IPS-20b (cell line): ENCODE measurements around the gene PRDM7.
A peak's percentile ranks its signal among the peaks of the same experiment; 100 is the strongest.
"Not testable (repeated sequence)": the region's sequence is repeated elsewhere in the genome, so short reads cannot be mapped to it uniquely, and the experiment has no call there.

Experiments
- H3K27ac ChIP-seq: one replicate; pipeline ENCODE4 v1.5.1; 2013; ENCODE audit warnings: low read length
- H3K27me3 ChIP-seq: 2 replicates; pipeline ENCODE4 v1.6.1; 2013; ENCODE audit warnings: mild to moderate bottlenecking, low read length, inconsistent platforms; ENCODE audit not compliant: insufficient read depth
- H3K36me3 ChIP-seq: 2 replicates; pipeline ENCODE4 v1.6.1; 2013; ENCODE audit warnings: low read depth, mild to moderate bottlenecking, inconsistent platforms, low read length, moderate library complexity; ENCODE audit not compliant: insufficient read depth
- H3K4me1 ChIP-seq: 2 replicates; pipeline ENCODE4 v1.6.1; 2013; ENCODE audit warnings: mild to moderate bottlenecking, control low read depth, inconsistent platforms, low read length, moderate library complexity; ENCODE audit not compliant: insufficient read depth
- H3K4me3 ChIP-seq: 2 replicates; pipeline ENCODE4 v1.5.1; 2013; ENCODE audit warnings: mild to moderate bottlenecking, low read length, inconsistent platforms
- H3K9ac ChIP-seq: 2 replicates; pipeline ENCODE4 v1.6.1; 2013; ENCODE audit warnings: low read depth, mild to moderate bottlenecking, inconsistent platforms, low read length, moderate library complexity
- H3K9me3 ChIP-seq: 2 replicates; pipeline ENCODE4 v1.6.1; 2013; ENCODE audit warnings: mild to moderate bottlenecking, low read depth, low read length, inconsistent platforms; ENCODE audit not compliant: insufficient read depth

PRDM7 gene

DNA sequence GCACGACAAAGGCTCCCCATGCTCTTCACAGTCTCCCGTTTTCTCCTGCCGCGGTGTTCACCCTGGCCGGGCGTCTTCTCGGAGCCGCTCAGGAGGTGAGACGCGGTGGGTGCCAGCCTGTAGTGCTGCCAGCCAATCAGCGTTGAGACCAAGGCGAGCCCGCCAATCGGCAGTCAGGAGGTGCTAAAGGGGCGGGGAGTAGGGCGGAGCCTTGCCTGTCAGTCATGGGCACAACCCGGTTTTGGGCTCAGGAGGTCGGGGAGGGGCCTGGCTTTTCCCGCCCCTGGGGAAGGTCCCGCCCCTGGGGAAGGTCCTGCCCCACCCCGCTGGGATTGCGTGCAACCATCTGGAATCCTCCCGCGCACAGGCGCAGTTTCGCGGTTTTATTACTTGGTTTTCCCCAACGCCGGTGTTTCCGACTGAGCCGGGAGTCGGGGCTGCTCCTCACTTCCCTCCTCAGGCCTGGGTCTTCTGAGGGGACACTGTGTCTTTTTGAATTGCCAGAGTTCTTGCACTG is at the start of gene PRDM7:
Gene PRDM7, minus strand, starts transcription at position 92 of the 517 bp plus-strand sequence. CDS start 1,421 bp downstream, outside the sequence.
- H3K27me3 ChIP-seq = peaks cover 40% of the 10 kb centered on the region
- peak within 1 kb of the TSS; percentile 82; the same call in 1 of the 2 replicates for H3K9ac ChIP-seq
- peak within 1 kb of the TSS; percentile 72 for H3K4me3 ChIP-seq
- H3K27ac ChIP-seq = no peak within 1 kb of the TSS
- H3K4me1 ChIP-seq = no peaks in the 10 kb centered on the region; the same call in 1 of the 2 replicates
- H3K9me3 ChIP-seq = no peaks in the 10 kb centered on the region
- H3K36me3 ChIP-seq = no peaks in the 10 kb centered on the region

DNA sequence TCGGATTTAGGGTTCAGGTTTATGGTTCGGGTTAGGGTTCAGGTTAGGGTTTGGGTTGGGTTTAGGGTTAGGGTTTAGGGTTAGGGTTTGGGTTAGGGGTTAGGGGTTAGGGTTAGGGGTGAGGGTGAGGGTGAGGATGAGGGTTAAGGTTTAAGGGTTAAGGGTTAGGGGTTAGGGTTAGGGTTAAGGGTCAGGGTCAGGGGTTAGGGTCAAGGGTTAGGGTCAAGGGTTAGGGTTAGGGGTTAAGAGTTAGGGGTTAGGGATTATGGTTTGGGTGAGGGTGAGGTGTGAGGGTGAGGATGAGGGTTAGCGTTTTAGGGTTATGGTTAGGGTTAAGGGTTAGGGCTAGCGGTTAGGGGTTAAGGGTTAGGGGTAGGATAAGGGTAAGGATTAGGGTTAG is 44.7 kb upstream of the PRDM7 start:
- H3K9ac ChIP-seq, H3K36me3 ChIP-seq, H3K4me1 ChIP-seq, H3K4me3 ChIP-seq, H3K9me3 ChIP-seq, H3K27ac ChIP-seq, H3K27me3 ChIP-seq: not testable (repeated sequence)

GRCh38 chr16:90107617-90108016 is 30.5 kb upstream of the PRDM7 start:
- not testable (repeated sequence) for H3K4me1 ChIP-seq, H3K36me3 ChIP-seq, H3K27me3 ChIP-seq, H3K9me3 ChIP-seq, H3K9ac ChIP-seq, H3K27ac ChIP-seq, H3K4me3 ChIP-seq

DNA sequence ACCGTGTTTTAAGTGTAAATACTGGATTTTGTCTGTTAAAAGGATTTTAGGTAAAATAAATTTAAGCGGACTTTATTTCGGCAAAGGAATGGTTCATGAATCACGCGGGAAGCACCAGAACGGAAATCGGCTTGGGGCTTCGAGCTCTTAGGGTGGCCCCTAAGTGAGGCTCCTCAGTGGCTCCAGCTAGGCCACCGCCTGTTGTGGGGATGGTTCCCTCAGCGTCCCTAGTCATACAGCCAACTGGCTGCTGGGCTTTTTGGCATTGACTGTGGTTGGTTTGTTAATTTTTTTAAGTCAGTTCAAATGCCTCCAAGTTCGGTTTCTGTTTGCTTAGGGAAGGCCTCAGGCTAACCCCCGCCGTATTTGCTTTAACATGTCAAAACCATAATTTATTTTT is 29.9 kb upstream of the PRDM7 start:
- H3K9ac ChIP-seq, H3K36me3 ChIP-seq, H3K27me3 ChIP-seq, H3K4me1 ChIP-seq, H3K9me3 ChIP-seq, H3K4me3 ChIP-seq, H3K27ac ChIP-seq: not testable (repeated sequence)

DNA sequence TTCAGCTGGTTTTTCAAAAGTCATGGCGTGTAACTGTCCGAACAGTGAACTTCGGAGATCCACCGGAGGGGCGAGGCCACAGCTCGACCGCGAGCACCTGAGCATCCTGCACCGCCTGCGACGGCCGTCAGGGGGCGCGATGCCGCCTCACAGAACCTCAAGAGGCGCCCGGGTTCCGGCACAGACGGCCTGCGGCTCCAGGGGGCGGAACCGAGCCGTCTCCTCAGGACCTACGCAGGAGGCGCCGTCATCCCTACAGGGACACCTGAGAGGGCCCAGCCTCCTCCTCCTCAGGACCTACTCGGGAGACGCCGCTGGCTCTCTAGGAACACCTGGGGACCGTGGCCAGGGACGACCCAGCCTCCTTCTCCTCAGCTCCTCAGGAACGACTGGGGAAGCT is 29.1 kb upstream of the PRDM7 start:
- not testable (repeated sequence) for H3K27ac ChIP-seq, H3K9ac ChIP-seq
- H3K4me3 ChIP-seq = peak overlapping the region; percentile 57; the same call in 1 of the 2 replicates

DNA sequence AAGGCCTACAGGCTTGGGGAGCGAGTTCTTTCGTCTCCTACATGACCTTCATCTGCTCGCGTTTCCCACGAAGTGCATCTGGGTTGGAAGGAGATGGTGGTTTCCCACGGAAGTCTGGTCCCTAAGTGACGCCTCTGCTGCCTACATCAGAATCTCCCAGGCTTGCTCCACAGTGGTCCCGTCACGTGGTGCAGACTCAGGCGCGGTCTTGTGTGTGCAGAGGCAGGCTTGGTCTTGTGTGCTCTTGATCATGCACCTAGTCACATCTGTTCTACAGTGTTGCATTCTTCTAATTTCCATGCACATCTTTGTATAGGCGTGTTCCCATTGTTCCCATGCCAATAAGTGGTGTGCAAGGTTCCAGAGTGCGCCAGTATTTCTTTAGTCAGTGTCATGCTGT is 27.6 kb upstream of the PRDM7 start:
- not testable (repeated sequence) for H3K27ac ChIP-seq, H3K9ac ChIP-seq, H3K9me3 ChIP-seq

More for the DNA sequence above, 29.1 kb upstream of the PRDM7 start:
- H3K36me3 ChIP-seq, H3K9me3 ChIP-seq, H3K4me1 ChIP-seq, H3K27me3 ChIP-seq: not testable (repeated sequence)

DNA sequence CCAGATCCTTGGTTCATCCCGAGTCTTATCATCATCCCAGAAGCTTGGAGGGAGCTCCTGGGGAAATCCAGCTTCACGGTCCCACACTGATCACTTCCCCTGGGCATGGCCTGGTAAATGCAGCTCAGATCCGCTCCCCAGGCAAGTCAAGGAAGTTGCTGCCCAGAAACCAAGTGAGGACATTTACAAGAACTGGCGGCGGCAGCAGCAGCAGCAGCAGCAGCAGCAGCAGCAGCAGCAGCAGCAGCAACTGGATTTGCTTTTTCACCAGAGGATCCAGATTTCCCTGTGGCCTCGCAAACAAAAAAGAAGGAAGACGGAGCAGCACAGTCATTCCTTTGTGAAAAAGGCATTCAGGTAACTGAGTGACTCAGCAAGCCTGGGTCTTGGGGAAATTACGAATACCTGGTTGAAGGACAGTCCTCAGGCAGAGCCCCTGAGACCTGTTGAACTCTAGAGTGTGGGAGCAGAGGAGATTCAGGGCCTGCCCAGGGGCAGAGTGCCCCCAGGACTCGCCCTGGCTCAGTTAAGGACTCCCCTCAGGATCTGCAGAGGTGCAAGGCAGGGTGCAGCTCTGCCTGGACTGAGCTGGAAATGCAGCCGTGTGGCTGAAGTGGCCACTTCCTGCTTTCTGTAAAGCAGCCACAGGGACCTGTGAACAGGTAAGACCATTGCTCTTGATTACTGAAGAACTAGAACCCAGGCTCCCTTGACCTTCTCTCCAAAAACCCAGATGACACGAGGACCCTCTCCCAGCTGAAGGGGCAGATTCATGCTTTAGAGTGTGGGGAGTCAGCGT is 25.2 kb upstream of the PRDM7 start:
- not testable (repeated sequence) for H3K4me3 ChIP-seq, H3K9me3 ChIP-seq, H3K36me3 ChIP-seq, H3K27ac ChIP-seq, H3K27me3 ChIP-seq, H3K4me1 ChIP-seq, H3K9ac ChIP-seq

More for the DNA sequence above, 27.6 kb upstream of the PRDM7 start:
- H3K27me3 ChIP-seq, H3K36me3 ChIP-seq, H3K4me3 ChIP-seq, H3K4me1 ChIP-seq: not testable (repeated sequence)

GRCh38 chr16:90101332-90101731 is 24.2 kb upstream of the PRDM7 start:
- H3K4me1 ChIP-seq = not testable (repeated sequence)

DNA sequence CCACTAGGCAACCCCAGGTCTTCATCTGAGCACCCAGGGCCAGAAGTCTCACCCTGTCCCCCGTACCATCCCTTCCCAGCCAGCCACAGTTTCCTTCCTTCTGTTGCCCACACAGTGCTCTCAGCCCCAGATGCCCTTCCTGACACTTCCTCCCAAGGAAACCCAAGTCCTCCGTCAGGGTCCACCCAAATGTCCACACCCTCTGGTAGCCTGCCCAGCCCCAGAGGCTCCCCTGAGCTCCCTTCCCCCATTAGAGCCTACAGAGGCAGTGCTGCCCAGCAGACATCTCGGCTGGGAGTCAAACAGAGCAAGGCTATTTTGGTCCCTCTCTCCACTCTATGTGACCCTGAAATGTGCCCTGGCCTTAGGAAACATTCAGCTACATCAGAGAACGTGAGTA is 23.7 kb upstream of the PRDM7 start:
- not testable (repeated sequence) for H3K9me3 ChIP-seq, H3K9ac ChIP-seq, H3K4me1 ChIP-seq

More at GRCh38 chr16:90101332-90101731, 24.2 kb upstream of the PRDM7 start:
- H3K4me3 ChIP-seq, H3K36me3 ChIP-seq, H3K27ac ChIP-seq, H3K27me3 ChIP-seq, H3K9ac ChIP-seq, H3K9me3 ChIP-seq: not testable (repeated sequence)

DNA sequence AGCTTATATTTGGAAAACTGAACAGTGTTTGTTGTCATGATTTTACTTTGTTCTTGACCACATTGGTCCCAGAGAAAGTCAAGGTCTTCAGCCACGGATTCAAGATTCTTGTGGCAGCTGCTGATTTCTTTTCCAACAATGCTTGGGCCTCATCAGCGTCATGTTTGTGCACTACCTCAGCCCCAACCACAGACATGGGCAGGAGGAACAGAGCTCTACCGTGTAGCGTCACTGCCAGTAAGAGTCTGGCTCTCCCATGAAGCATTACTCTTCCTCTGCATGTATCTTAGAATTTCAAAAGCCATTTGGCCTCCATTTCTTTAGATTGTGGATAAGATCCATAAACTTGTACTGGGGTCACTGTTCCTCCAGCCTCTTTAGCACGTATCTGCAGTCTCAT is 23.1 kb upstream of the PRDM7 start:
- H3K9ac ChIP-seq, H3K36me3 ChIP-seq, H3K4me3 ChIP-seq, H3K4me1 ChIP-seq, H3K9me3 ChIP-seq, H3K27me3 ChIP-seq, H3K27ac ChIP-seq: not testable (repeated sequence)

More for the DNA sequence above, 23.7 kb upstream of the PRDM7 start:
- not testable (repeated sequence) for H3K27ac ChIP-seq, H3K4me3 ChIP-seq, H3K27me3 ChIP-seq, H3K36me3 ChIP-seq

GRCh38 chr16:90098936-90099335 is 21.8 kb upstream of the PRDM7 start:
- not testable (repeated sequence) for H3K27me3 ChIP-seq, H3K4me1 ChIP-seq, H3K36me3 ChIP-seq, H3K27ac ChIP-seq, H3K9me3 ChIP-seq, H3K4me3 ChIP-seq, H3K9ac ChIP-seq

GRCh38 chr16:90097010-90097684 is 20.0 kb upstream of the PRDM7 start:
- H3K36me3 ChIP-seq, H3K27me3 ChIP-seq, H3K4me1 ChIP-seq, H3K9ac ChIP-seq, H3K27ac ChIP-seq, H3K9me3 ChIP-seq, H3K4me3 ChIP-seq: not testable (repeated sequence)
